Fibroblast of lung (primary cell): ENCODE results near the gene SHKBP1.

Experiments
- CTCF ChIP-seq, 2 donors: IDR thresholded peaks in 1 of 2; conservative IDR thresholded peaks in 1 of 2; 1 replicate in 1 of 2; 2 replicates in 1 of 2; pipeline ENCODE4 v1.5.1; 2011 to 2012; ENCODE audit warnings: low read length in 2 of 2, control low read depth in 1 of 2, inconsistent platforms in 1 of 2, low read depth in 1 of 2, mild to moderate bottlenecking in 1 of 2
- EZH2 ChIP-seq: IDR thresholded peaks from 2 replicates; pipeline ENCODE4 v1.5.1; 2012; ENCODE audit warnings: low read length, control low read depth, mild to moderate bottlenecking; ENCODE audit errors: missing control alignments

DNA sequence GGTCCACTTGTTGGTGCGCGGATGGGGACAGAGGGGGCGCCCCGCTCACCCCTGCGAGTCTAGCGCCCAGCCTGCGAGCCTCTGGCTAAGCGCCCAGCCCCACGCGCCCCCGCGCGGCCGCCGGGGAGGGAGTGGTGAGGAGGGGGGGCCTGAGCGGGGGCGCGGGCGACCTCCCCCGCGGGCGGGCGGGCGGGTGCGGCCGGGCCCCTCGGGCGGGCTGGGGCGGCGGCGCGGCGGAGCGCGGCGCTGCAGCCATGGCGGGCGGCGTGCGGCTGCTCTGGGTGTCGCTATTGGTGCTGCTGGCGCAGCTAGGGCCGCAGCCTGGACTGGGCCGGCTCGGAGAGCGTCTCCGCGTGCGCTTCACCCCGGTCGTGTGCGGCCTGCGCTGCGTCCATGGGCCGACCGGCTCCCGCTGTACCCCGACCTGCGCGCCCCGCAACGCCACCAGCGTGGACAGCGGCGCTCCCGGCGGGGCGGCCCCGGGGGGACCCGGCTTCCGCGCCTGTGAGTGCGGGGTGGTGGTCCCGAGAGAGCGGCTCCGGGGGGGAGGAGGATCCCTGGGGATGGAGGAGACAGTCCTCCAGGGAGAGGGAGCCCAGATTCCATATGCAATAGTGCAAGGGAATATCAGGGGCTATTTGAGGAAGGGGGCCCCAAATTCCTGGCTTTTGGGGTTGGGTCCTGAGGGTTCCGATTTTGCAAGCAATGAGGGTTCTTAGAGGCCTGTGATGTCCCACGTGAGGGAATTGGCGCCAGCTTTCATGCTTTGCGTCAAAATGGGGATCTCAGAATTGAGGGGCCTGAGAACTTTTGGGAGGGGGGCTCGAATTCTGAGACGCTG, 24.7 kb downstream of the SHKBP1 start, which contains the start of gene LTBP4:
- TF ChIP-seq CTCF (conservative IDR thresholded peaks at IDR 0.05 in 1 of 2, IDR thresholded peaks at IDR 0.05 in 1 of 2; ENCODE audit: low read depth in 1 of 2, low read length in 2 of 2), result no peak
- no peak for TF ChIP-seq EZH2
